ENCODE results near the gene ISM1.
"Not testable (repeated sequence)": the region's sequence is repeated elsewhere in the genome, so short reads cannot be mapped to it uniquely, and the experiment has no call there.

Gene ISM1

GRCh38 chr20:13222319-13222716 lies 1.2 kb downstream of the ISM1 start:
- no peak for DNase-seq

GRCh38 chr20:13223736-13224520 lies 2.9 kb downstream of the ISM1 start:
- no peak for DNase-seq

GRCh38 chr20:13226367-13226766 lies 5.3 kb downstream of the ISM1 start:
- no peak for DNase-seq

GRCh38 chr20:13228771-13229170 lies 7.7 kb downstream of the ISM1 start:
- DNase-seq = no peak

GRCh38 chr20:13229538-13229937 lies 8.5 kb downstream of the ISM1 start:
- no peak for DNase-seq

GRCh38 chr20:13231031-13231752 lies 10.1 kb downstream of the ISM1 start:
- peak; percentile 19 for DNase-seq

- no peak for DNase-seq
Measured at GRCh38 chr20:13232999-13233398, 11.9 kb downstream of the ISM1 start.

GRCh38 chr20:13234961-13235360 lies 13.9 kb downstream of the ISM1 start:
- no peak for DNase-seq

- DNase-seq = not testable (repeated sequence)
Measured at GRCh38 chr20:13236360-13236759, 15.3 kb downstream of the ISM1 start.

- no peak for DNase-seq
Measured at GRCh38 chr20:13236990-13237720, 16.1 kb downstream of the ISM1 start.

GRCh38 chr20:13238001-13238653 lies 17.1 kb downstream of the ISM1 start:
- DNase-seq = no peak

GRCh38 chr20:13243826-13244376 lies 22.8 kb downstream of the ISM1 start:
- no peak for DNase-seq

GRCh38 chr20:13245250-13245723 lies 24.2 kb downstream of the ISM1 start:
- DNase-seq = no peak

GRCh38 chr20:13249118-13249797 lies 28.2 kb downstream of the ISM1 start:
- DNase-seq = no peak

- no peak for DNase-seq
Measured at GRCh38 chr20:13249798-13250170, 28.7 kb downstream of the ISM1 start.

GRCh38 chr20:13250251-13250650 lies 29.2 kb downstream of the ISM1 start:
- DNase-seq = no peak

- no peak for DNase-seq
Measured at GRCh38 chr20:13251106-13251903, 30.2 kb downstream of the ISM1 start.

GRCh38 chr20:13251904-13252297 lies 30.8 kb downstream of the ISM1 start:
- no peak for DNase-seq

- no peak for DNase-seq
Measured at GRCh38 chr20:13255356-13255755, 34.3 kb downstream of the ISM1 start.

GRCh38 chr20:13256606-13257005 lies 35.5 kb downstream of the ISM1 start:
- DNase-seq = no peak

- no peak for DNase-seq
Measured at GRCh38 chr20:13259921-13260320, 38.8 kb downstream of the ISM1 start.

Data from CD4-positive, alpha-beta T cell treated with Interleukin-17A for 4 hours (primary cell).